GM12865 (cell line): ENCODE data around the gene ING2.
"Not testable (repeated sequence)": the region's sequence is repeated elsewhere in the genome, so short reads cannot be mapped to it uniquely, and the experiment has no call there.

ENCODE experiments used
- DNase-seq: peaks from one replicate; pipeline ENCODE4 v3.0.0; 2010; ENCODE audit warnings: low read depth
- H3K4me3 ChIP-seq: 2 replicates; pipeline ENCODE4 v1.5.1; 2011; ENCODE audit warnings: mild to moderate bottlenecking, low read depth, low read length, control low read depth
- TF ChIP-seq, protein P1 (sequence below): IDR thresholded peaks from 2 replicates; pipeline ENCODE4 v1.5.1; 2011; ENCODE audit warnings: low read length, control low read depth, low read depth, inconsistent platforms; ENCODE audit not compliant: insufficient read depth; ENCODE audit errors: missing control alignments

The ING2 gene

DNA sequence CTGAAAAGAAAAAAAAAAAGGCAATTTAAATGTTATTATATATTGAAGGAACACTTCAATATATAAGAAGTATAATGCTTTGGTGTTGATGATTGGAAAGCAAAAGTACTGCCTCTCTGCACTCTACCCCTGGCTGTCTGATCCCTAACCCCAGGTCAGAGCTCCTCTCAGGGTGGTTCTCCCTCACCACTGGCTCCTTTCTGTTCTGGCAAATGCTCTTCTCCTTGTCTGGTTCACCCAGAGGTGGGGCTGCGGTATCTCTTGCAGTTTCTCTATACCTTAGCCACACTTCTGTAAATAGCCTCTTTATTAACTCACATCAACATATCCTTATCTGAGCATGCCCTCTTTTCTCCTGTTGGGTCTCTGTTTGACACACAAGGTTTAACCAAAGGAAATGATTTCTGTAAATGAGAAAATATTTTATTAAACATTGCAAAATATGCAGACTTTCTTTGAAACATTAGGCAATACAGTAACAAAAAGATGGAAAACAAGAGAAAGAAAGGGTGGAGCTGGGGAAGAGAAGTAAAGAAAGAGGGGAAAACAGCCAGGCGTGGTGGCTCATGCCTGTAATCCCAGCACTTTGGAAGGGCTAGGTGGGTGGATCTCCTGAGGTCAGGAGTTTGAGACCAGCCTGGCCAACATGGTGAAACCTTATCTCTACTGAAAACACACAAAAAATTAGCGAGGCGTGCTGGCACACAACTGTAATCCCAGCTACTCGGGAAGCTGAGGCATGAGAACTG lies 45.7 kb downstream of the ING2 start:
- TF ChIP-seq, protein P1, sequence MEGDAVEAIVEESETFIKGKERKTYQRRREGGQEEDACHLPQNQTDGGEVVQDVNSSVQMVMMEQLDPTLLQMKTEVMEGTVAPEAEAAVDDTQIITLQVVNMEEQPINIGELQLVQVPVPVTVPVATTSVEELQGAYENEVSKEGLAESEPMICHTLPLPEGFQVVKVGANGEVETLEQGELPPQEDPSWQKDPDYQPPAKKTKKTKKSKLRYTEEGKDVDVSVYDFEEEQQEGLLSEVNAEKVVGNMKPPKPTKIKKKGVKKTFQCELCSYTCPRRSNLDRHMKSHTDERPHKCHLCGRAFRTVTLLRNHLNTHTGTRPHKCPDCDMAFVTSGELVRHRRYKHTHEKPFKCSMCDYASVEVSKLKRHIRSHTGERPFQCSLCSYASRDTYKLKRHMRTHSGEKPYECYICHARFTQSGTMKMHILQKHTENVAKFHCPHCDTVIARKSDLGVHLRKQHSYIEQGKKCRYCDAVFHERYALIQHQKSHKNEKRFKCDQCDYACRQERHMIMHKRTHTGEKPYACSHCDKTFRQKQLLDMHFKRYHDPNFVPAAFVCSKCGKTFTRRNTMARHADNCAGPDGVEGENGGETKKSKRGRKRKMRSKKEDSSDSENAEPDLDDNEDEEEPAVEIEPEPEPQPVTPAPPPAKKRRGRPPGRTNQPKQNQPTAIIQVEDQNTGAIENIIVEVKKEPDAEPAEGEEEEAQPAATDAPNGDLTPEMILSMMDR, result no peak
- no peak overlapping the region for H3K4me3 ChIP-seq
- DNase-seq, result no peak

DNA sequence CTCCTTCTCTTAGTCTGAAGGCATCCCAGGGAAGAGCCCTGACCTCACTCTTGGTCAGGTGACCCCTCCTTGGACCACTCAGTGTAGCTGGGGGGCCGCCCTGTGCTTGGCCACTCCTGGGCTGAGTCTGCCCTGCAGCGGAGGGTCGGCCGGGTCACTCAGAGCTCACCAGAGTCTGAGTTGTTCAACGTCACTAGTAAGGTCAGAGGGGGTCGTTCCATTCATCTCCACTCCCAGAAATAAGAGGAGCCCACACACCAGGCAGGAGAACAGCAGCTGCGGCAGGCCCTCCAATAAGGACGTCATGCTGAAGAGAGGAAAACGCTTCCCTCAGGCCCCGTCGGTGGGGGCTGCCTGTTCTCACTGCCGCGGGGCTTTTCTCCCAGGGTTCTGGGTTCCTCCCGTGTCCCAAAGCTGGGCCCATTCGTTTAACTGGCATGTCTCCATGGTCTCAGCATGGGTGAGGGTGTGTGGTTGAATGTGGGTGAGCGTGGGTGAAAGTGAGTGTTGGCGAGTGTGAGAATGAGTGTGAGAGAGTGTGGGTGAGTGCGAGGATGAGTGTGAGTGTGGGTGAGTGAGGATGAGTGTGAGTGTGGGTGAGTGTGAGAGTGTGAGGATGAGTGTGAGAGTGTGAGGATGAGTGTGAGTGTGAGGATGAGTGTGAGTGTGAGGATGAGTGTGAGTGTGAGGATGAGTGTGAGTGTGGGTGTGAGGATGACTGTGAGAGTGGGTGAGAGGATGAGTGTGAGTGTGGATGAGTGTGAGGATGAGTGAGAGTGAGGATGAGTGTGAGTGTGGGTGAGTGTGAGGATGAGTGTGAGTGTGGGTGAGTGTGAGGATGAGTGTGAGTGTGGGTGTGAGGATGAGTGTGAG lies 47.7 kb downstream of the ING2 start:
- H3K4me3 ChIP-seq, result no peak overlapping the region
- TF ChIP-seq, protein P1, result no peak
- DNase-seq, result no peak

DNA sequence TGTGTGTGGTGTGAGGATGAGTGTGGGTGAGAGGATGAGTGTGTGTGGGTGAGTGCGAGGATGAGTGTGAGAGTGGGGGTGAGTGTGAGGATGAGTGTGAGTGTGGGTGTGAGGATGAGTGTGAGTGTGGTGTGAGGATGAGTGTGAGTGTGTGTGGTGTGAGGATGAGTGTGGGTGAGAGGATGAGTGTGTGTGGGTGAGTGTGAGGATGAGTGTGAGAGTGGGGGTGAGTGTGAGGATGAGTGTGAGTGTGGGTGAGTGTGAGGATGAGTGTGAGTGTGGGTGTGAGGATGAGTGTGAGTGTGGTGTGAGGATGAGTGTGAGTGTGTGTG lies 48.3 kb downstream of the ING2 start:
- not testable (repeated sequence) for H3K4me3 ChIP-seq, DNase-seq

DNA sequence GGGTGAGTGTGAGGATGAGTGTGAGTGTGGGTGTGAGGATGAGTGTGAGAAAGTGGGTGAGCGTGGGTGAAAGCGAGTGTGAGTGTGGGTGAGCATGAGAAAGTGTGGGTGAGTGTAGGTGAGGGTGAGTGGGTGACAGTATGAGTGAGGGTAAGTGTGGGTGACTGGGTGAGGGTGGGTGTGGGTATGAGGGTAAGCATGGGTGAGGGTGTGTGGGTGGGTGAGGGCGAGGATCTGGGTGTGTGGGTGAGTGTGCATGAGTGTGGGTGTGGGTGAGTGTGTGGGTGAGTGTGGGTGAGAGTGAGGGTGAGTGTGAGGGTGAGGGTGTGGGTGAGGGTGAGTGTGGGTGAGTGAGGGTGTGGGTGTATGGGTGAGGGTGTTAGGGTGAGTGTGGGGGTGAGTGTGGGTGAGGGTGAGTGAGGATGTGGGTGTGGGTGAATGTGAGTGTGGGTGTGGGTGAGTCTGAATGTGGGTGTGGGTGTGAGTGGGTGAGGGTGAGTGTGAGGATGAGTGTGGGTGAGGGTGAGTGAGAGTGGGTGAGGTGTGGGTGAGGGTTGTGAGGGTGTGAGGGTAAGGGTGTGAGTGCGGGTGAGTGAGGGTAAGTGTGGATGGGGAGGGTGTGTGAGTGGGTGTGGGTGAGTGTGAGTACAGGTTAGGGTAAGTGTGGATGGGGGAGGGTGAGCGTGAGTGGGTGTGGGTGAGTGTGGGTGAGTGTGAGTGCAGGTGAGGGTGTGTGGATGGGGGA lies 48.9 kb downstream of the ING2 start:
- TF ChIP-seq, protein P1, result no peak
- DNase-seq, result no peak
- no peak overlapping the region for H3K4me3 ChIP-seq

DNA sequence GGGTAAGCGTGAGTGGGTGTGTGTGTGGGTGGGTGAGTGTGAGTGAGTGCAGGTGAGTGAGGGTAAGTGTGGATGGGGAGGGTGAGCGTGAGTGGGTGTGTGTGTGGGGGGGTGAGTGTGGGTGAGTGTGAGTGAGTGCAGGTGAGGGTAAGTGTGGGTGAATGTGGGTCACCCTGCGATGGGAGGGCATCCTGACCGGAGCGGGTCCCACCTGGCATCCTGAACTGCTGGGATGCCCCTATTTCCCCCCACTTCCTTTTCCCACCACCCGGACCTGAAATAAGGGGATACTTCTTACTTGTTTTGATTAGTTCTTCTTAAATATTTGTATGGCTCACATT lies 49.5 kb downstream of the ING2 start:
- H3K4me3 ChIP-seq, result no peak overlapping the region
- TF ChIP-seq, protein P1, result no peak
- no peak for DNase-seq

DNA sequence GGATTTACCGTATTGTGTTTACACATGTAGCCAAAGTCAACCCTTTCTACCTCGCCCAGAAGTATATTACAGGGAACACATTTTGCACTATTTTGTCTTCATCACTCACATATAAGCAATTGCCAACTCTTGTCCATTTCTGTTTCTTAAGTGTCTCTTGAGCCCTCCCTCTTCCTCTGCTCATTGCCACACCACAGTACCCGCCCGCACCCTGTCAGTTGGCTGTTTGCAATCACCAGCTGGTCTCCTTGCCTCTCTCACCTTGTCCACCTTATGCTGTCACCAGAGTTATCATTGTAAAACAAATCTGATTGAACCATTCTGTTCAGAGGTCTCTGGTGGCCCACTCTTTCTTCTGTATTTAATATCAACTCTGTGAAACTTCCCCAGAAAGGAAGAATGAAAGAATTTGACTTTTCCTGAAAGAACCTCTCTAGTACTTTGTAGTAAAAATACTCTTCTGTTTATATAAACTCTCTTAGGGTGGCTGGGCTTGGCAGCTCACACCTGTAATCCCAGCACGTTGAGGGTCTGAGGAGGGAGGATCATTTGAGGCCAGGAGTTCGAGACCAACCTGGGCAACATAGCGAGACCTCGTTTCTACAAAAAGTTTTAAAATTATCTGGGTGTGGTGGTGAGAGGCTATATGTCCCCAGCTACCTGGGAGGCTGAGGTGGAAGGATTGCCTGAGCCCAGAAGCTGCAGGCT lies 50.2 kb downstream of the ING2 start:
- no peak overlapping the region for H3K4me3 ChIP-seq
- no peak for DNase-seq
- TF ChIP-seq, protein P1, result no peak
